DND-41 (cell line): Measurements from ENCODE around the gene C11orf52.

Experiments used
- ATAC-seq: fragments of 200-7000 bp; cut with Tn5 transposase; 3 replicates; pipeline ENCODE4 v1.9.1; 2021; ENCODE audit warnings: low read depth; ENCODE audit not compliant: insufficient read depth
- DNase-seq: peaks from one replicate; pipeline ENCODE4 v3.0.0-alpha.2; 2020
- H2AFZ ChIP-seq: 2 replicates; pipeline ENCODE4 v1.6.0; 2012; ENCODE audit warnings: low read depth, low read length
- H3K27ac ChIP-seq: 2 replicates; pipeline ENCODE4 v1.5.1; 2012; ENCODE audit warnings: low read length, inconsistent platforms
- H3K27me3 ChIP-seq: fragments of 200-600 bp; sonication (generic); 2 replicates; pipeline ENCODE4 v1.6.0; 2012; ENCODE audit warnings: low read length, mild to moderate bottlenecking, inconsistent platforms; ENCODE audit not compliant: insufficient read depth, poor library complexity
- H3K36me3 ChIP-seq: 2 replicates; pipeline ENCODE4 v1.5.1; 2012; ENCODE audit warnings: low read length, inconsistent platforms; ENCODE audit not compliant: insufficient read depth
- H3K4me1 ChIP-seq: 2 replicates; pipeline ENCODE4 v1.5.1; 2012; ENCODE audit warnings: mild to moderate bottlenecking, low read length; ENCODE audit not compliant: insufficient read depth
- H3K4me2 ChIP-seq: 2 replicates; pipeline ENCODE4 v1.6.0; 2012; ENCODE audit warnings: mild to moderate bottlenecking, moderate library complexity, low read length, inconsistent platforms; ENCODE audit not compliant: insufficient read depth
- H3K4me3 ChIP-seq, 2 experiments: fragments of 200-600 bp in 1 of 2; shearing (Covaris generic) in 1 of 2; 2 replicates each; pipeline ENCODE4 v1.5.1; 2012 to 2016; ENCODE audit warnings: inconsistent platforms in 2 of 2, low read length in 2 of 2, mild to moderate bottlenecking in 2 of 2, low read depth in 1 of 2, moderate library complexity in 1 of 2
- H3K79me2 ChIP-seq: 2 replicates; pipeline ENCODE4 v1.6.0; 2012; ENCODE audit warnings: low read length, inconsistent platforms; ENCODE audit not compliant: insufficient read depth
- H3K9ac ChIP-seq: 2 replicates; pipeline ENCODE4 v1.6.0; 2012; ENCODE audit warnings: low read depth, mild to moderate bottlenecking, inconsistent platforms, low read length, moderate library complexity
- H3K9me3 ChIP-seq: 2 replicates; pipeline ENCODE4 v1.5.1; 2012; ENCODE audit warnings: low read length, moderate library complexity, mild to moderate bottlenecking, inconsistent platforms; ENCODE audit not compliant: insufficient read depth, severe bottlenecking
- H4K20me1 ChIP-seq: 2 replicates; pipeline ENCODE4 v1.6.0; 2012; ENCODE audit warnings: low read length; ENCODE audit not compliant: insufficient read depth
- EZH2 ChIP-seq: IDR thresholded peaks from 3 replicates; pipeline ENCODE4 v1.6.1; 2012; ENCODE audit warnings: borderline replicate concordance, low read depth, mild to moderate bottlenecking, moderate library complexity, low read length, inconsistent platforms; ENCODE audit not compliant: severe bottlenecking
- TF ChIP-seq, protein P1 (sequence below): IDR thresholded peaks from 2 replicates; pipeline ENCODE4 v1.5.1; 2012; ENCODE audit warnings: borderline replicate concordance, low read length, moderate library complexity, mild to moderate bottlenecking; ENCODE audit not compliant: poor library complexity, severe bottlenecking; ENCODE audit errors: extremely low read depth

The C11orf52 gene, protein sequence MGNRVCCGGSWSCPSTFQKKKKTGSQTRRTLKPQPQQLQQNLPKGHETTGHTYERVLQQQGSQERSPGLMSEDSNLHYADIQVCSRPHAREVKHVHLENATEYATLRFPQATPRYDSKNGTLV

DNA sequence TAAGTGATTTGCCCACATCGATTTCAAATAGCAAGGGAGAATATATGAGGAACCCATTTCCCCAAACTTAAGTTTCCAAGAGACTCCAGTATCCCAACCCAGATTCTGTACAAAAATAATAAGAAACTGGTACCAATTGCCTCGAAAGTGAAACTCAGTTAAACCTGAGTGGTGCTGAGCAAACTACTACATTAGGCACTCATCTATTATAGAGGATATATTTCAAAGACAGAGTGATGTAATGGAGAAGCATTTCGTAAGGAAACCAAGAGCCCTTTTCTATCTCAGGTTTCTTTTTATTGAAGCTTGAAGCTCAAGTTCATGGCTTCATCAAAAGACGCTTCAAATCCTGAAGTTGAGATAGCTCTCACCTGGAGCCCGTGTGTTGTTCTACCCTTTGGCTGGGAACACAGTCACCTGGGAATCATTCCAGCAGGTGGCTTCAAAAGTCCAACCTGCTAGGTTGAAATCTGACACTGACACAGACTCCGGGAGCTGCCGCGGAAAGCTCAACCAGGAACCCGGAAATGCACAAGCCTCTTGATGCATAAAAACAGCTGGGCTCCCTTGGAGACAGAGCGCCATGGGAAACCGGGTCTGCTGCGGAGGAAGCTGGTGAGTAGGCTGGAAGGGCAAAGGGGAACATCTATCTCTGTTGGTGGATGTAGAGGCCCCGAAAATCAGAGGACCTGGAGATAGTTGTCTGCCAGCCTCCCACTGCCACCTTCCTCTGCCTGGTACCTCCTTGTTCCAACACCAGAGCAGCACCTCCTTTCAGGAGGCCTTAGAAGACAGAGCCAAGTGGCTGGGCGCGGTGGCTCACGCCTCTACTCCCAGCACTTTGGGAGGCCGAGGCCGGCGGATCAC lies at the start of gene C11orf52:
Gene C11orf52, plus strand, starts transcription at position 524 of the 867 bp plus-strand sequence. Its CDS starts 60 bp downstream, at position 584.
- ATAC-seq (no peak), DNase-seq (no peak)
- Histone ChIP-seq H3K4me3 (no peak within 1 kb of the TSS), H3K27ac (no peak within 1 kb of the TSS), H4K20me1 (no peaks in the 10 kb centered on the region), H3K9ac (no peak within 1 kb of the TSS), H2AFZ (no peak within 1 kb of the TSS), H3K9me3 (no peaks in the 10 kb centered on the region), H3K79me2 (no peaks in the 10 kb centered on the region), H3K4me1 (no peaks in the 10 kb centered on the region), H3K27me3 (no peaks in the 10 kb centered on the region), H3K36me3 (no peaks in the 10 kb centered on the region), H3K4me2 (no peak within 1 kb of the TSS)
- TF ChIP-seq, protein P1, sequence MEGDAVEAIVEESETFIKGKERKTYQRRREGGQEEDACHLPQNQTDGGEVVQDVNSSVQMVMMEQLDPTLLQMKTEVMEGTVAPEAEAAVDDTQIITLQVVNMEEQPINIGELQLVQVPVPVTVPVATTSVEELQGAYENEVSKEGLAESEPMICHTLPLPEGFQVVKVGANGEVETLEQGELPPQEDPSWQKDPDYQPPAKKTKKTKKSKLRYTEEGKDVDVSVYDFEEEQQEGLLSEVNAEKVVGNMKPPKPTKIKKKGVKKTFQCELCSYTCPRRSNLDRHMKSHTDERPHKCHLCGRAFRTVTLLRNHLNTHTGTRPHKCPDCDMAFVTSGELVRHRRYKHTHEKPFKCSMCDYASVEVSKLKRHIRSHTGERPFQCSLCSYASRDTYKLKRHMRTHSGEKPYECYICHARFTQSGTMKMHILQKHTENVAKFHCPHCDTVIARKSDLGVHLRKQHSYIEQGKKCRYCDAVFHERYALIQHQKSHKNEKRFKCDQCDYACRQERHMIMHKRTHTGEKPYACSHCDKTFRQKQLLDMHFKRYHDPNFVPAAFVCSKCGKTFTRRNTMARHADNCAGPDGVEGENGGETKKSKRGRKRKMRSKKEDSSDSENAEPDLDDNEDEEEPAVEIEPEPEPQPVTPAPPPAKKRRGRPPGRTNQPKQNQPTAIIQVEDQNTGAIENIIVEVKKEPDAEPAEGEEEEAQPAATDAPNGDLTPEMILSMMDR, result no peak
- no peak for TF ChIP-seq EZH2

DNA sequence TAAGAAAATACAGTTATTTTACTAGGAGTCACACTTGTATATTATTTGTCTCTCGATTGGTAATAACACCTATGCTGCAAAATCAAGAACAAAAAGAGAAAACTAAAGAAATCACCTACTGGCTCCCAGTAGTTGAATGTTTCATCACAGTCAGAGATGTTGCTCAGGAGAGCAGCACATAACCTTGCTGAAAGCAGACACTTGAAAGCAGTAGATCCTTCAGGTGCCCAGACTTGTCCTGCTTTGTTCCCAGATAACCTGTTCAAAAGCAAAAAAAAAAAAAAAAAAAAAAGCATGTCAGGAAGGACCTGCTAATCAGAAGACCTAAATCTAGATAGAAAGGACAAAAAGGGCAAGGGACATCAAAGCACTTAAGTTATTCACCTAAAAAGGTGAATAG lies 48.6 kb upstream of the C11orf52 start:
- Histone ChIP-seq H4K20me1 (no peaks in the 10 kb centered on the region), H3K9ac (peak overlapping the region; percentile 68), H3K27me3 (no peaks in the 10 kb centered on the region), H3K4me2 (peak overlapping the region; percentile 93), H3K36me3 (peaks cover 37% of the 10 kb centered on the region), H3K27ac (0 out of 2 replicates have a peak overlapping the region, but pooled peaks have one; percentile 26), H3K79me2 (peaks cover 12% of the 10 kb centered on the region), H2AFZ (no peak overlapping the region), H3K9me3 (no peaks in the 10 kb centered on the region), H3K4me1 (peaks cover 33% of the 10 kb centered on the region), H3K4me3 (peak overlapping the region in 1 of 2 experiments; percentile 92; a peak in 2 of 4 replicates)
- TF ChIP-seq, protein P1, result no peak
- TF ChIP-seq EZH2, result no peak
- ATAC-seq (no peak), DNase-seq (no peak)

DNA sequence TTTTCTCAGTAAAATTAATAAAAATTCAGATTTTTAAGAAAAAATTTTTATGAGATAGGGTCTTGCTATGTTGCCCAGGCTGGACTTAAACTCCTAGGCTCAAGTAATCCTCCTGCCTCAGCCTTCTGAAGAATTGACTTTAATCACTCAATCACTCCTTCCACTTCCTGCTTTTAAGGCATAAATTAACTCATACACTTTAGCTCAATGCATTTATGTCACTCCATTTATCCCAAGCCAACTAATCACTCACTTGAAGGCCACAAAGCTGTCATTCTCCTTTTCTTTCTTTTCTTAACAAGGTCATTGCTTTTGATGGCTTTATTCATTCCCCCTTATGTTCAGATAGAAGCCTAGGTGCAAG lies 48.2 kb upstream of the C11orf52 start:
- DNase-seq, result no peak
- peak; percentile 8 for ATAC-seq
- Histone ChIP-seq H2AFZ (peak overlapping the region; percentile 98), H3K4me3 (peak overlapping the region; percentile 75 to 92), H3K9me3 (no peaks in the 10 kb centered on the region), H3K79me2 (peaks cover 12% of the 10 kb centered on the region), H3K4me1 (peaks cover 33% of the 10 kb centered on the region), H4K20me1 (no peaks in the 10 kb centered on the region), H3K36me3 (peaks cover 37% of the 10 kb centered on the region), H3K9ac (peak overlapping the region; percentile 68), H3K27me3 (no peaks in the 10 kb centered on the region), H3K27ac (peak overlapping the region; percentile 73), H3K4me2 (peak overlapping the region; percentile 93)
- TF ChIP-seq, protein P1, result no peak
- no peak for TF ChIP-seq EZH2
